OCI-LY3 (cell line): Measurements from ENCODE around the gene NFIC.

Experiments
- EZH2phosphoT487 ChIP-seq: fragments of 200-600 bp; shearing (Covaris generic); IDR thresholded peaks from 2 replicates; pipeline ENCODE4 v1.6.1; 2018; ENCODE audit warnings: antibody characterized with exemption, mixed run types, low read depth
- TF ChIP-seq, protein P1 (sequence below): fragments of 200-600, 300-600 bp; sonication (generic); IDR thresholded peaks from 2 replicates; pipeline ENCODE4 v1.5.1; 2014; ENCODE audit warnings: antibody characterized with exemption, low read length, low read depth

DNA sequence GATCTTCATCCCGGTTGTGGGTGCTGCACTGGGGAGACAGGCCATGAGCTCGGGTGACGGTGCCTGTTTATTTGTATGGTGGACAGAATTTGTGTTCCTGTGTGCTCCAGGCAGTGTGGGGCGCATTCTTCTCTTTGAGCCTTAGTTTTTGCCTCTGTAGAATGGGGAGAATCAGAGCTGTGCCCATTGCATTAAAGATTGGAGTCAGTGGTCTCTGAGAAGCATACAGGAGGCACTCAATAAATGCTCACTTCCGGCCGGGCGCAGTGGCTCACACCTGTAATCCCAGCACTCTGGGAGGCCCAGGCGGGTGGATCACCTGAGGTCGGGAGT lies 23.0 kb downstream of the NFIC start:
- TF ChIP-seq, protein P1, sequence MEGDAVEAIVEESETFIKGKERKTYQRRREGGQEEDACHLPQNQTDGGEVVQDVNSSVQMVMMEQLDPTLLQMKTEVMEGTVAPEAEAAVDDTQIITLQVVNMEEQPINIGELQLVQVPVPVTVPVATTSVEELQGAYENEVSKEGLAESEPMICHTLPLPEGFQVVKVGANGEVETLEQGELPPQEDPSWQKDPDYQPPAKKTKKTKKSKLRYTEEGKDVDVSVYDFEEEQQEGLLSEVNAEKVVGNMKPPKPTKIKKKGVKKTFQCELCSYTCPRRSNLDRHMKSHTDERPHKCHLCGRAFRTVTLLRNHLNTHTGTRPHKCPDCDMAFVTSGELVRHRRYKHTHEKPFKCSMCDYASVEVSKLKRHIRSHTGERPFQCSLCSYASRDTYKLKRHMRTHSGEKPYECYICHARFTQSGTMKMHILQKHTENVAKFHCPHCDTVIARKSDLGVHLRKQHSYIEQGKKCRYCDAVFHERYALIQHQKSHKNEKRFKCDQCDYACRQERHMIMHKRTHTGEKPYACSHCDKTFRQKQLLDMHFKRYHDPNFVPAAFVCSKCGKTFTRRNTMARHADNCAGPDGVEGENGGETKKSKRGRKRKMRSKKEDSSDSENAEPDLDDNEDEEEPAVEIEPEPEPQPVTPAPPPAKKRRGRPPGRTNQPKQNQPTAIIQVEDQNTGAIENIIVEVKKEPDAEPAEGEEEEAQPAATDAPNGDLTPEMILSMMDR: no peak
- TF ChIP-seq EZH2phosphoT487: no peak
